Central memory CD4-positive, alpha-beta T cell (primary cell): ENCODE measurements around the gene MBP.

Experiments used
- DNase-seq: peaks from one replicate; pipeline ENCODE4 v3.0.0; 2022

The MBP gene

GRCh38 chr18:77133051-77133834 lies 660 bp upstream of the MBP start:
- DNase-seq: no peak

DNA sequence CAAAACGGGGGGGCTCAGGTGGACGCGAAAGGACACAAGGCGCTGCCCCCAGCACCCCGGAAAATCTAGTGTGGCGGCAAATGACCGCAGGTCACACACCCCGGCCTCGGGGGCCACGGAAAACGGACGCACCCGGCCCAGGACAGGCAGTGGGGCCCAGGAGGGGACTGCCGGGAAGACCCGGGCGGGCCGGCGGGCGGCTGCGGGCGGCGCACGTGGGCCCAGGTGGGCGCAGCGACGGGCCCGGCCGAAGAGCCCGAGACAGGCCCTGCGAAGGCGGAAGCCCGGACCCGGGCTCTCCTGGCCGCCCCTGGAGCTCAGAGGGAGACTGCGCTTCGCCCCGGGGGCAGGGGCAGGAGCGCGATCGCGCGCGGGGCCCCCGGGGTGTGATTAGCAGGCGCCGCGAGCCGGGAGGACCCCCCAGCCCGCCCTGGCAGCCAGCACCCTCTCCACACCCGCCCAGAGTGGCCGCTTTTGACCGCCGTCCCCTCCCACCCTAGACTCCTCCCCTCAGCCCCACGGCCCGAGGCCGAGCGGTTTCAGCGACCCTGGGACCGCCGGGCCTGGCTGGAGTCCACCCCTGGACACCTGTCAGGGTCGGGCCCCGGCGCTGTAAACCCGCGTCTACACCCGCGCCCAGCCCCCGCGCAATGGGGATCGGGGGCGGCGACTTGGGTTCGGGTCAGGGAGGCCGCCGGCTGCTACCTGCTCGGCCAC lies 773 bp downstream of the MBP start:
- no peak for DNase-seq

DNA sequence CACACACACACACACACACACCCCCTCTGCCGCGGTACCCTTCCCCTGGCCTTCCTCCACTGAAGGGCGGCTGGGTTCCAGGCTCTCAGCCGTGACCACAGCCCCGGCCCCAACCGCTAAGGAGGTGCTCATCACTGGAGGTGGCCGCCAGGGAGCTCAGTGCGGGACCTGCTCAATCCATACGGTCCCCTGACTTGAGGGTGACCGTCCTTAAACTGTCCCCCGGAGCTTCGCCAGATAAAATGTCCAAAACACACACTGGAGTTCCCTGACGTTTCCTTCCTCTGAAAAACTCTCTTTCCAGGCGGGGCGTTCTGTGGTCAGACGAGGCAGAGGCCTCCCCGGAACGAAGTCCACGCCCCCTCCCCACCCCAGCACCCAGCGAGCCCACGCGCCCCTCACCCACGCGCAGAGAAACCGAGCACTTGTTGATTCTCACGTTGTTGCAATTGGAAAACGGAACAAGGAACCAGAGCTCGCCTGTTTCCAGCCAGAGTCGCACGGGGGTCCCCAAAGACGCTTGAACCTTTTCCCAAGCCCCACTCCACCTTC lies 1.4 kb downstream of the MBP start:
- DNase-seq: no peak

DNA sequence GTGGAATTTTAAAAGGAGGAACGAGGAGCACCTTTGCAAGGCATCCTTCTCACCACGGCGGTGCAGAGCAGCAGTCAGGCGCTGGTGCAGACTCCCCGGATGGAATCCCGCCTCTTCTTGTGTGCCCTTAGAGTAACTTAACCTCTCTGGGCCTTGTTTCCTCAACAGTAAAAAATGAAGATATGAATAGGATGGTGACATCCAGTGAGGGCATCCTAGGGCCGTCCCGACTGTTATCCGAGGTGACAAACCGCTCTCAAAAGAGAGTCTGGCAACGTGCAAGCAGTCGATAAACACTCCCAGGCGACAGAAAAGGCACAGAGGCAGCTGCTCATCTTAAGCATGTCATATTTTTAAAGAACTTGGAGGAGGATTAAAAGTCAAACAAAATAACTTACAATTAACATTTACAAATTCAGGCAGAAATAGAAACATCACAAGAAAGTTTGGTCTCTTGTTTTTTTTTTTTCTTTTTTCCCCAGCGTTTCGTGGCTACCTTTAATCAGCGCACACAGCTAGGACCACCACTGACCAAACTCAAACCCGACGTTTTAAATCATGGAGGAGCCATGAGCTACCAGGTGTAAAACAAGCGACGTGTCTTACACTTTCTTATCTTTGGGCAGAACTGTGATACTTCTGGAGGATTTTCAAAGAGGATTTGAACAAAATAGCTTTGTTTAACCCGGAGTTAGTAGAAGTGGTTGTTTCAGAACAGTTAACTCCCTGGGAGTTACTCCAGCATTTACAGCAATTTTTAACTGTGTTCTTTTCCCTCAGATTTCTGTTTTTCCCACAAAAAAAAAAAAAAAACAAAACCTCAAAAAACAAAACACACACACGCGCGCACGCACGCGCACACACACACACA lies 2.1 kb downstream of the MBP start:
- DNase-seq: no peak

DNA sequence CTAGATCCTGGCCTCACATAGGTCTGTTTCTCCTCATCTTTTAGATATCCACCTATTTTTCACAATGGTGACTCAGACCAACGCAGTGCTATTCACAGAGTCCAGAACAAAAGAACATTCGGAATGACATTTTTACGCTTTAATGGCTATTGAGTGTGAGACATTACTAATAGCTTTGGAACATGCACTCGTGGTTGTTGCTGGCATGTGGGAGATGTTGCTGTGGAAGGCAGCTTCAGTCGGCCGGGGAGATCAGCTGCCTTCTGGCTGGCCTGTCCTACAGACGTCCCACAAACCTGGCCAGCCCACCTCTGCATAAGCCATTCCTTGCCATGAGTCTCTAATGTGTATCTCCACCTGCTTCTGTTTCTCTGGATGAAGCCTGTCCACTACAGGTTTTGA lies 3.4 kb downstream of the MBP start:
- DNase-seq: no peak

DNA sequence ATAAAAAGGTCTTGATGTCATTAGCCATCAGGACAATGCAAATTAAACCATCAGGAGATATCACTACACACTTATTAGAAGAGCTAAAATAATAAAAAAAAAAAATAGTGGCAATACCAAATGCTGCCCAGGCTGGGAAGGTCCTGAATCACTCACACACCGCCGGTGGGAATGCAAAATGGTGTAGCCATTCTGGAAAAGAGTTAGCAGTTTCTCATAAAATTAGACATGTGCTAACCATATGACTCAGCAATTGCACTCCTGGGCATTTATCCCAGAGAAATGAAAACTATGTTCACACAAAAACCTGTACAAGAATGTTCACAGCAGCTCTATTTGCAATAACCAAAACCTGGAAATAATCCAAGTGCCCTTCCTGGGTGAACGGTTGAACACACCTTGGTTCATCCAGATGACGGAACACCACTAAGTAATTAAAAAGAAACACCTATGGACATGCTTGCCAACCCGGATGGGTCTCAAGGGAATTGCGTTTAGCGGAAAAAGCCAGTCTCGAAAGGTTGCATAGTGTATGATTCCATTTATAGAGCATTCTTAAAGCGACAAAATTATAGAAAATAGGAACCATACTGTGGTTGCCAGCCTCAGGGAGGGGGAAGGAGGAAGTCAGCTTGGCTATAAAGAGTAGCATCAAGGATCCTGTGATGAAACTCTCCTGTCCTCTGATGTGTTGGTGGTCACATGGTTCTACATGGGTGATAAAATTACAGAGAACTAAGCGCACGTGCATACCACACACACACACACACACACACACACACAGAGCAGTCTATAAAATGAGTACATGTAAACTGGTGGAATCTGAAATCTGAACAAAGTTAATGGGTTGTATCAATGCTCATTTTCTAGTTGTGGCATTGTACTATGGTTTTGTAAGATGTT lies 4.6 kb downstream of the MBP start:
- peak; percentile 72 for DNase-seq

DNA sequence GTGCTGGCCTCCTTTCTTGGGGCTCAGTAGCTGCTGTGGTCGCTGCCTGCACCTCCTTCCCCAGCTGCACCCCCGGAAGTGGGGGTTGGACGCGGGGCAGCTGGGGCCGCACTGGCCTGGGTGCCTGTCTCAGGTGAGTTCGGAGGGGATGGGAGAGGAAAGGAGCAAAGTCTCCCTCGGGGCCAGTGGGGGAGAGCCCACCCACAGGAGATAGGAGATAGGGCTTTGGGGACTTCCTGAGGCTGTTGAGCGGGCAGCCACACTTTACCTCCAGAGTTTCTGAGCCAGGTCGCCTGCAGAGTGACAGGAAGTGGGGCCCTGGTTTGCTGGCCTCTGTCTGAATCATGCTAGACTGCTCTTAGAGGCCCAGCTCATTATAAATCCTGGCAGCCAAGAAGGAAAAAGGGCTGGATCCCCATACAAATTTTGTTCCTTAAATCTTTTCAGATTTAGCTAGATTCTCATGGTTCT lies 8.1 kb downstream of the MBP start:
- DNase-seq: peak; percentile 52

DNA sequence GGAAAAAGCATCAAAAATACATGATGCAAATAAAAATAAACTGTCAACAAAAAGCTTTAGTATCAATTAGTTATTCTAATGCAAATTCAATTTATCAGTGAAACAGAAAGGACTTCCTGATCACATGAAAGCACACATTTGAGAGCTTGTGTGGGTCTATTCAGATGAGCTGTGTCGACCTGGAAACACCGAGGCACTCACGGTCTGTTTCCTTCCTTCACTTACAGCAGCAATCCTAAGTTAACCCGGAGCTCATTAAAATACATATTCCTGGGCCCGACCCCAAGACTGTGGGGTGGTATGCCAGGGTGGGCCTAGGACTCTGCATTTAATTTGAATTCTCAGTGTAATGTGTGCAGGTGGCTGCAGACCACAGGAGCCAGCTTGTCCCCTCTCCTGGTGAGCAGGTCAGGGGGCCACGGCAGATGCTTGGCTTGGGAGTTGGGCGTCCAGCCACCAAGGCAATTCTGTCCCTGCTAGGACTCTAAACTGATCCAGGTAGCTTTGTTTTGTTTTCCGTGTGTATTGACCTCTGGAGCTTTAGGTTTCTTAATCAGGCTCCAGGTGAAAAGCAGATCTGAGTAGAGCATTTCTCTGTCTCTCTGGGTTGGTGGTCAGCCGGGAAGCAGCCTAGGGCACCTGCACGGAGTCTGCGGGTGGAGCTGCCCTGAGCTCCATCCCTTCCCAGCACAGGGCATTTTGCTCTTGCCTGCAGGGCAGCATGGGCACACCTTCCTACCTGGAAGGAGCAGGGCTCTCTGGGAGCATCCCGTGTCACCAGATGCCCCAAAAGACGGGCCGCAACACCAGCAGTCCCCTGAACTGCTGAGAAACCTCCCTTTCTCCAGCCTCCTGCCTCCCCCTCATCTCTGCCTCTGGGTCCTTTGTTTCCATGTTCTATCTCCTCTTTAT lies 9.0 kb downstream of the MBP start:
- no peak for DNase-seq

DNA sequence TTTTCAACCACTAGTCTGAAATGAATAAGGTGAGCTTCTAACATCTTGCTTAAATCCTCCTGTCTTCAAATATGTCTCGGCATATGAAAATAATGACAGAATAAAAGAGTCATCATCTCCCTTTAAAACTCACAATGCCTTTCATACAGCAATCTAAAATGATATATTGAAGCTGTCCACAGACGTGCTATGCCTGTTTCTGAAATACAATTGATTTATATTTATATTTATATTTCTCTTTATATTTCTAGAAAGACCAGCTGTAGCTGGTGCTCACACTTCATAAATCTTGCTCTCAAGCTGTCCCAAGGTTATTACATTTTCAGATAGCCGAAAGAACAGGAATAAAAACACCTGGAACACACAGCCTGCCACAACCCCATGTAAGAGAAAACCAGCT lies 11.1 kb downstream of the MBP start:
- DNase-seq: no peak

DNA sequence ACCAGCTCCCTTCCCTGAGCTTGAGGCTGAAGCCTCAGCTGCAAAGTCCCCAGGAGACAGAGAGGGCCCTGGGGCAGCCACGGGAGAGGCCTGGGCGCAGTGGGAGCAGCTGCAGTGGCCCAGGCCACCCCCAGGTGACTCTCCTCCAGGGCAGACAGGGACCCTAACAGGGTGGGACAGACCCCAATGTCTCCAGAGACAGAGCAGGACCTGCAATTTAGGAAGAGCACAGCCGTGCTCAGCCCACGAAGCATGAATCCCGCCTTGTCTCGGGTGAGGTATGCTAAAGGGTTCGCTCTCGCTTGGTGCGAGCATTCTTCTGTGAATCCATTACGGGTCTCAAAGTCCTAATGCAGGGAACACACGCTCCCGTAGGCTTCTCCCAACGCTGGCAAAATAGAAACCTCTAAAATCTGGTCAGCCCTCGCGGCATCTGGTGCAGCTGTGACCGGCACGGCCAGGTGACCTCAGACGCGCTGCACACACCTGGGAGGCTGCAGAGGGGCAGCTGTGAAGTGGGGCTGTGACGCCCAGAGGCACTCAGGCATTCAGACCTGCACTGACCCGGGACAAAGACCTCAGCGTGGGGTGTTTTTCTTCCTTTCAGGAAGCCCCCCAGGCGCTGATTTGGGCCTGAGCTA lies 12.6 kb downstream of the MBP start:
- DNase-seq: no peak

GRCh38 chr18:77119101-77119850 lies 13.3 kb downstream of the MBP start:
- DNase-seq: no peak

DNA sequence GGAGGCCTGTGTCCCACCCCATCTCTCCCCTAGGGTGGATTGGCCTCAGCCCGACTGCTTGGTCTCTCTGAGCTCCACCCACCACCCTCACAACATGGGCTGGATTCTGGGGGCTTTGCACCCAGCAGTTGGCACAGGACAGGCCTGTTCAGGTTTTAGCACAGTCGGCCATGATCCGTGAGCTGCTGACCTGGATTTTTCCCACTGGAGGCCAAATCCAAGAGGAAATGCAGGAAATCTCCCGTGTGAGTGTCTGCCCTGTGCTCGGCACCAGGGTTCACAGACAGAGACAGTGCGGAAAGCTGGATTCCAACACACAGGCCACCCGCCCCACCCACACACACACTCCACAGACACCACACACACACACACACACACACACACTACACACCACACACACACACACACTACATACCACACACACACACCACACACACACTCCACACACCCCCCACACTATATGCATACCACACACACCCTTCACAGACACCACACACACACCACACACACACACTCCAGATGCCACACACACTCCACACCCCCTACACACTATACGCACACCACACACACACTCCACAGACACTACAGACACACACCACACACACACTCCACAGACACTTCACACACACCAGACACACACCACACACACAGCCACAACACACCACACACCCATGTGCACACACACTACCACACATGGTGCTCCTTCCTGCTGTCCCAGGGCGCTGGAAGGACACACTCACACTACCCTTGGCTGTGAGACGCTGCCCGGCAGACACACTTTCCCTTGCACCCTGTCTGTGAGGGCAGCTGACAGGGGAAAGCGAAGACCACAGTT lies 14.1 kb downstream of the MBP start:
- no peak for DNase-seq

- no peak for DNase-seq
These were observed 16.1 kb downstream of the MBP start for GRCh38 chr18:77116201-77117080.

- no peak for DNase-seq
These were observed 17.2 kb downstream of the MBP start for GRCh38 chr18:77115192-77115953.

DNA sequence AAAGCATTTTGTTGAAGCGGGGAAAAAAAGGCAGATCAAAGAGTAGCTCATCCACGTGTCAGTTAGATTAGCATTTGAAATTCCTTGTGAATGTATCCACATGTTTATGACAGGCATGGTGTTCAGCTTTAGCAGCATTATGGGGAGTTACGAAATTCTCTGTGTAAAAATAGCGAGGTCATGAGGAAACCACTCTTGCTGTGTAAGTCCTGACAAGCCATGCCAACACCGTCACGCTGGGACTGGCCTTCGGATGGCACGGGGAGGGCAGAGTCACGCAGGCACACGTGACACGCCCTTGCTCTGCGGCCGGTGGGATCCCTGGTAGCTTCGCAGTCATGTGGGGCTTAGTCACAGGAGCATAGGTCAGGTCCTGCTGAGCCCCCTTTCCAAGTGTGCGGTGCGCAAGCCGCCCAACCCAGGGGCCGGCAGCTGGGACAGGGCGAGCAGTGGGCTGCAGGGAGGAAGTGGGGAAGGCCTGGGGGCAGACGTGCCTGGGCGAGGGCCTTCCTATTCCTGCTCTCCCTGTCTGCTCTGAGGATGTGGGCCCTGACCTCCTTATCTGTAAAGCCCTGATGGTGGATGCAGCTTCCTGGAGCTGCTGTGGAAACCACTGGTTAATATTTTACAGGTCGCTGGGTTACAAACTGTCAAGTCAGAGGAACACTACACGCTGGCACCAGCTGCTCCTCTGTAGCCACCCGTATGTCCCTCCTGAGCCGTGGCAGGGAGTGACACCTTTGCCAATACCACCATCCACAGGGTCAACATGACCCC lies 18.0 kb downstream of the MBP start:
- no peak for DNase-seq

DNA sequence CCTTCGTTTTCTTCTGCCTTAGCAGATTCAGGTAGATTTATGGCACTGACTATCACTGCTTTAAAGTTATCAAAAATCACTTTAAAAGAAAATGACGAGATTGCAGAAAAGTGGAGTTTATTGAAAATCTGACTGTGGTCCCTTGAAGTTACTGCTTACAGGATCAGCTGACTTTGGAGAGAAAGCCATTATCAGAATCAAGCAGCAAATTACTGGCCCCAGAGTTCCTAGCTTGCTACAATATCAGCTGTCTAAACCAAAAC lies 18.5 kb downstream of the MBP start:
- no peak for DNase-seq
